Amniotic epithelial cell (primary cell): ENCODE data around the gene TMPRSS15.

Experiments
- DNase-seq: peaks from one replicate; pipeline ENCODE4 v3.0.0-alpha.2; 2010; ENCODE audit warnings: low read depth

Gene TMPRSS15

DNA sequence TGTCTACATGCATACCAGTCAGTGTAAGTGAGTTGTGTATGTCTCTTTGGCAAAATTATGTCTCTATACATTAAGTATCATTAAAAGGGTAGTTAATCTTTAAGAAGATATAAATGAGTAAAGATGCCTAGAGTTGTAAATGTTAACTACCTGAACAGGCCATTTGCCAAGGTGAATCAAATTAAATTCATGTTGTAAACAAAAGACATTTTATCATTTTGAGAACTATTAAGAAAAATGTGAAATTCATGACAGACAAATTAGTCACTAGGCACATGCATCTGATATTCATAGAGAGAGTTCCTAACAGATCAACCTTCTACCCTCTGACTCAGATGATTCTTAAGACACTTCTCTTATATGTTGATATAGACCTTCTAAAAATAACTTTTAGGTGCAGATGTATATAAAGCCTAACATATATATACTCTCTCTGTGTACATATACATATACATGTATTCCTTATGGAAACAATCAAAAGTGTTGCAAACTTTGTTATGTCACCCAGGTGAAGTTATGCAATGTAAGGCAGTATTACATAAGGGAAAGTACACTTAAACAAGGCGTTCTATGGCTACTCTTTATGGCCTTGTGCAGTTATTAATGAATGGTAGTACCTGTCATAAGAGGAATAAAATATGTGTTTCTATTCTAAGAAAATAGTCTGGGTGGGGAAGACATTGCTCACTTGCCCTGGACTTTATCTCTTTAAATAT lies at the start of gene TMPRSS15:
TMPRSS15 (minus strand) TSS at position 51 of the 716 bp plus-strand sequence. CDS start 163 bp downstream, outside the sequence.
- DNase-seq = no peak

DNA sequence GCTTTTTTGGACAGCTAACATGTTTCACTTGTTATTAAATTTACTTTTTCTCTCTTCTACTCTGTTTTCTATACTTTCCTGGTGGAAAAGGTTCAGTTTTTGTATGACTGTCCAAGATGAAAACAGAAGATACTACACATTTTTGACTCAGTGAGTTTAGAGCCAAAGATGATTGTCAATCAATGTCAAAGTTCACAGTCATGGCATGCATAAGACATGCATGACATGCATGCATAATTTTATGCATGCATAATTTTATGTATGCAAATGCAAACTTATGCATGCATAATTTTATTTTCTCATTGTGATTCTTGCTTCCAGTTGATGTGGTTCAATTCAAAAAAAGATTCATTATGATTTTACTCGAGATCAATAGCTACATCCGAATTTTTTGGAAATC lies 48.1 kb upstream of the TMPRSS15 start:
- DNase-seq = no peak

- DNase-seq = no peak
These were observed 46.3 kb upstream of the TMPRSS15 start for GRCh38 chr21:18449605-18450550.

- no peak for DNase-seq
These were observed 40.1 kb upstream of the TMPRSS15 start for GRCh38 chr21:18443701-18444100.

- DNase-seq = no peak
These were observed 39.5 kb upstream of the TMPRSS15 start for GRCh38 chr21:18443085-18443484.

- DNase-seq = no peak
These were observed 26.8 kb upstream of the TMPRSS15 start for GRCh38 chr21:18430341-18430740.

GRCh38 chr21:18424276-18424675 lies 20.7 kb upstream of the TMPRSS15 start:
- no peak for DNase-seq

- no peak for DNase-seq
These were observed 13.7 kb upstream of the TMPRSS15 start for GRCh38 chr21:18417141-18417790.

DNA sequence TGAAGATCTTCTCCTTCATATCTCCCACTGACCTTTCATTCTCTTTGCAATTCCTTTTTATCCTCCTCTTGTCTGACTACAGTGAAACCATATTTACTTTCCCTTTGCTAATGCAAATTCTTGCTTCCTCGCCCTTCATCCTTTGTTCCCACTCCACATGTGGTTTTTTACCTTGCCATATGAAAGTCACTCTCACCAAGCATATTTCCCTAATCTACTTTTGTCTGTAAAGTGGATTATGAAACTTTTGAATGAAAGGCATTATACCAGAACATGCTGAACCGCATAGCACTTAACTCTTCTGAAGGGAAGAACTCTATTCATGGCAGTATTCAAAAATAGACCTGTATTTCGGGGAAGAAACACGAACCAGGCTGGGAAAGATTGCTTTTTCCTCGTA lies 8.0 kb upstream of the TMPRSS15 start:
- DNase-seq = no peak

DNA sequence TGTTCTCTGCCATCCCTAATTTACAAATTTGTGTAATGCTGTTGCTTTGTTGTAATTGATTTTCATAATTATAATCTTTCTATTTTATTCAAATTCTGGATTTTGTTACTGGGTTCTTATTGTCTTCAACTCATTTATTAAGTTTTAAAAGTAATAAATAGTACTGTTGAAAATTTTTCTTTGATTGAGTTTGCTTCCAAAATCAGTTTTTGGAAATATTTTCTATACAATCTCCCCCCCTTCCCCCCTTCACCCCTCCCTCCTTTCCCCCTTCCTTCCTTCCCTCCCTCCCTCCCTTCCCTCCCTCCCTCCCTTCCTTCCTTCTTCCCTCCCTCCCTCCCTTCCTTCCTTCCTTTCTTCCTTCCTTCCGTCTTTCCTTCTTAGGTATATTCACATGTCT lies 6.0 kb upstream of the TMPRSS15 start:
- no peak for DNase-seq

DNA sequence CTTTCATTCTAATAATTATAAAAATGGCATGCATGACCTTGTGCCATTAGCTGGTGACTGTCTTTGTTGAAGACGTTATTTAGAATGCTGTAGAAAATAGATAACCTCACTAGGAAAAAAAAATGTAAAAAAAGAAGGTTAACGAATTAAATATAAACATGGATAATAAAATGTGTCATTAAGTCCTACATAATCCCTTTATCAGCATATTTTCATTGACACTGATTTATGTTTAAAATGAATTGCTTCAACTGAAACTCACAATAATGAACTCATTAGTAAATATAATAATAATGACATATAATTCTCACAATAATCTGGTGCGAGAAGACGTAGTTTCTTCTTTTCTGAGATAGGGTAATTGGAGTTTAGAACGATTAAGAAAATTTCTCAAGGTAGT lies 4.7 kb downstream of the TMPRSS15 start:
- DNase-seq = no peak

DNA sequence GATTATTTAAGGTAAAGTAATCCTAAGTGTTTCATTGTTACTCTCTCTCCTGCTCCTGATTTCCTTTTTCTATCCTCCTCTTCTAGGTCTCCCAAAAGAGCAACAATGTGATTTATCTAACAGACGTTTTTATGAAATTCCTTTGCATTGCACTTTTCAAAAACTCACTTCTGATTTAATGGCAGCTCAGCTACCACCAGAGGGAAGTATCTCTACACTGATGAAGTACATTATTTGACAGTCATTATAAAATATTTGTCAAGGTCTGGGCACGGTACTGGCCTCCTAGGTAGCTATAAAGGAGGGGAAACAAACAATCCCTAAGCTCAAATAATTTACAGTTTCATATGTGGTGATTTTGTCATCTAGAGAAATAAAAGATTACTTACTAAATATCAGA lies 15.6 kb downstream of the TMPRSS15 start:
- DNase-seq = no peak

DNA sequence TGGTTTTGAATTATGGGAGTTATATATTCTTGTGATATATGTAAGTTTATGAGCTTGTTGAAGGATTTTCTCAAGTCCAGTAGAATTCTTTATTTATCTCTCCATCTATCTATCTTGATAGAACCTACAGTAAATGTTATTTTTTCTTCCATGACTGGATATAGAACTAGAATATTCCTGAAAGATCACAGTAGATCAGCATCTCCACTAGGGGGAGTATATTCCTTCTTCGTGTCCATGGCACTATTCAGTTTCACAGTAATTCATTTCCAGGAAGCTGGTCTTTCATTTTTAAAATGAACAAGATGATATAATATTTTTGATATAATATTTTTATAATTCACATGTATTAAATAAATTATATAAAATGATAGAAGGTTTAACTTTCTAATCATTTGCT lies 18.8 kb downstream of the TMPRSS15 start:
- peak; percentile 6 for DNase-seq

DNA sequence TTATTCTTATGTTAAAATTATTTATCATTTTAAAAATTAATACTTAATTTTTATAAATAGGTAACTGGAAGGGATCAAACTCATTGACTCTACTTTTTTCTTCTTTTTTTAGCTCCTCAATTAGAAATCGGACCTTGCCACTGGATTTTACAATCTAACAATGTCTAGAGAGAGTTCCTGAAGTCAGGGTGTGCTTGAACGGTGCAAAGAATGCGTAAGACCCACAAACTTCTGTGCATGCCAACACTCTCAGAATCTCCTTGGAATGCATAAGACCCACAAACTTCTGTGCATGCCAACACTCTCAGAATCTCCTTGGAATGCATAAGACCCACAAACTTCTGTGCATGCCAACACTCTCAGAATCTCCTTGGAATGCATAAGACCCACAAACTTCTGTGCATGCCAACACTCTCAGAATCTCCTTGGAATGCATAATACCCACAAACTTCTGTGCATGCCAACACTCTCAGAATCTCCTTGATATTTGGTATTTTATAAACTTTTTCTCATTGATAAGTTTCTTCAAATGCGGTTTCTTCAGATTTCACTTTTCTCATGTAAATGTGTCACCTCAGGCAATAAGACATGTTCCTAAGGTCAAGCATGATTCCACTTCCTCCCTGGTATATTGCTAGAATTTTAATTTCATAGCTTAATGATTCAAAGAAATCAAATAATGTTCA lies 20.5 kb downstream of the TMPRSS15 start:
- peak; percentile 2 for DNase-seq

DNA sequence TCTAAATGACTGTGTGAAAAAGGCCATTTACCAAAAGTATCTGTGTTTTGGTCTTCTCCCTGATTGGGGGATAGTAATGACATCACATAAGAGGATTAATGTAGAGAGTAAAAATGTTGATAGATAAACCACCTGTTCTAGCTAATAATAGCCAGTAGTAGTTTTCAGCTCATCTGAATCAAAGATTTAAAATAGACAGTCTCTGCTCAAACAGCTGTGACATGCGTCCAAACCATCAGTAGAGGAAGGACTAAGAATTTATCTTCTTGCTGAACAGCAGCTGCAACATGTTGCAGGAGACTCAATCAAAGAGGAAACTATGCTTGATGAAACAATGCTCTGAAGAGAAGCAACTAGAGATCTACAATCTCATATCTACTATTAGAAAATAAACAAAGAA lies 21.4 kb downstream of the TMPRSS15 start:
- DNase-seq = no peak

DNA sequence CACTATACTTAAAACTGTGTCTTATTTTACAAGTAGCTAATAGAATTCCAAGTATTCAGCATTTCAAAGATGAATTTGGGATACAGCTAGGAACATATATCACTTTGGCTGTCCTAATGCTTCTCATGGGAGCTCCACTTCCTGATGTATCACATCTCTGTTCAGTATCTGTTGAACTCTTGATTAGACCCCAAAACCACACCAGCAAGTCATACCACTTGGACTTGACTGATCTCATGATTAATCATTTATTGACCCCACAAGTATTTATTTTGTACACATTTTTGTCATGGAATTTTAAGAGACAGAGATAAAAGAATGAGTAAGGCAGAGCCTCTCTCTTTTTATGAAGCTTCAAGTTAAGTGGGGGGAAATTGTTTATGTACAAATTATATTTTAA lies 30.0 kb downstream of the TMPRSS15 start:
- DNase-seq = peak; percentile 4

- no peak for DNase-seq
These were observed 33.3 kb downstream of the TMPRSS15 start for GRCh38 chr21:18370301-18370700.

DNA sequence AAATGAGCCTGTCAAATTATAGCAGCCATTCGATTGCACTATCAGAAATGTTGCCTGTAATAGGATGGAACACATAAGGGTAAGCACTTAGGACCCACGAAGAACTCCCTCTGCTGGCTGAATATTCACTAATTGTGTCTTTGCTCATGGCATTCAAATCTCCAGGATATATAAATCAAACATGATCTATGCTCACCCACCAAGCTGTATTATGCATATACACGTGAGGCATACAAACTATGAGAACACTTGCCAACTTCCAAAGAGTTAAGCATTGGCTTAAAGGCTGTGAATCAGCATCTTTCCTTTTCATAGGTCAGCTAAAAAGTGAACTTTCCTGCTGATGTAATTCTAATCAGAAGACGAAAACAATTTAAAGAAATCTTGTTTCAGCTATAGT lies 34.5 kb downstream of the TMPRSS15 start:
- peak; percentile 9 for DNase-seq

GRCh38 chr21:18368205-18368604 lies 35.4 kb downstream of the TMPRSS15 start:
- DNase-seq = no peak

GRCh38 chr21:18356801-18357200 lies 46.8 kb downstream of the TMPRSS15 start:
- no peak for DNase-seq

DNA sequence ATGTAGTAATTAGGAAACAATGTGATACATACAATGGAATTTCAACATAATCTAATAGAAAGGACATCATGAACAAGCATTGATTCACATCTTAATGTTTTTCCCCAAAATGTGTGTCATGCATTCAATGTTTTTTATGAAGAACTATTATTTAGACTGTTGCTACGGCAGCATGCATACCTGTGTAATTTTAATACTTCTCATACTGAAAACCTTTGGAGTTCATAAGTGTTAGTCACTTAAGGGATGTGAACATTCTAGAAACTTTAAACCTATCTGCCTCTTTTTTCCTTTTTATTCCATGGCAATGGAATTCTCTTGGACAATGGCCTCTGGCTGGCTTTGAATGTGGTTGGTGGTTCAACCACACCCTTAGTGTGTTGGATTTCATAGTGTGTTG lies 48.6 kb downstream of the TMPRSS15 start:
- DNase-seq = no peak

DNA sequence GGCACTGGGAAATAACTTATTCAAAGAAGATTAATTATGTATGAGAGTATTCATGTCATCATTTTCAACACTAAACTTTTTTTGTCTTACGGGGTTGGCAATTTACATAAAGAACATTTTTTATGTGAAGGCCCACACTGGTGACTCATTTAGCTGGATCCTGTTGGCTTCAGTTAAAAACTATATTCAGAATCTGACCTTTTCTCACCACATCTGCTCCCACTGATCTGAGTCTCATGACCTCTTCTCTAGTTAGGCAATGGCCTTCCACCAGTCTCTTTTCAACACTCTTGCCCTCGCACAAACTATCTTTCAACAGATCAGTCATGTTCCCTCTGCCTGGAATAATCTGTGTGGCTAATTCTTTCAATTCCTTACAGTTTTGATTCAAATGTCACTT lies 53.4 kb downstream of the TMPRSS15 start:
- peak; percentile 44 for DNase-seq
